GM23338 (cell line): ENCODE measurements around the gene RAD21L1. TPM values are rescaled to one million over a fixed set of nuclear protein-coding genes. Genes with fewer than 3 reads are reported as not detected.

Experiments used
- ATAC-seq: fragments of 200-7000 bp; cut with Tn5 transposase; 3 replicates; pipeline ENCODE4 v1.9.1; 2020
- DNase-seq: peaks from one replicate; pipeline ENCODE4 v3.0.0-alpha.2; 2015; ENCODE audit warnings: low spot score
- H2AFZ ChIP-seq: fragments of 200-600 bp; sonication (generic); 2 replicates; pipeline ENCODE4 v1.8.0; 2016; ENCODE audit warnings: antibody characterized with exemption, mild to moderate bottlenecking, moderate library complexity
- H3F3A ChIP-seq: fragments of 200-600 bp; sonication (generic); replicated peaks from 2 replicates; pipeline ENCODE4 v1.8.0; 2017; ENCODE audit warnings: antibody characterized with exemption, mixed run types, low read depth
- H3K27ac ChIP-seq: fragments of 200-600 bp; sonication (generic); 2 replicates; pipeline ENCODE4 v1.6.1; 2016; ENCODE audit warnings: low read depth
- H3K27me3 ChIP-seq: fragments of 200-600 bp; sonication (generic); 2 replicates; pipeline ENCODE4 v1.8.0; 2016; ENCODE audit warnings: mild to moderate bottlenecking, mixed run types, moderate library complexity; ENCODE audit not compliant: insufficient read depth
- H3K36me3 ChIP-seq: fragments of 200-600 bp; sonication (generic); 2 replicates; pipeline ENCODE4 v1.8.0; 2016; ENCODE audit warnings: mild to moderate bottlenecking; ENCODE audit not compliant: insufficient read depth
- H3K4me1 ChIP-seq: fragments of 200-600 bp; sonication (generic); 2 replicates; pipeline ENCODE4 v1.8.0; 2016; ENCODE audit warnings: mild to moderate bottlenecking, moderate library complexity; ENCODE audit not compliant: insufficient read depth
- H3K4me2 ChIP-seq: fragments of 200-600 bp; sonication (generic); 2 replicates; pipeline ENCODE4 v1.7.1; 2017; ENCODE audit warnings: mixed run types
- H3K4me3 ChIP-seq: fragments of 200-600 bp; sonication (generic); 2 replicates; pipeline ENCODE4 v1.6.1; 2016; ENCODE audit warnings: mixed run types
- H3K79me2 ChIP-seq: fragments of 200-600 bp; sonication (generic); replicated peaks from 2 replicates; pipeline ENCODE4 v1.8.0; 2017; ENCODE audit warnings: mild to moderate bottlenecking; ENCODE audit not compliant: insufficient read depth
- H3K9me2 ChIP-seq: fragments of 200-600 bp; sonication (generic); 2 replicates; pipeline ENCODE4 v1.8.0; 2017; ENCODE audit not compliant: insufficient read depth
- H4K20me1 ChIP-seq: fragments of 200-600 bp; sonication (generic); replicated peaks from 2 replicates; pipeline ENCODE4 v1.8.0; 2017; ENCODE audit warnings: mild to moderate bottlenecking; ENCODE audit not compliant: insufficient read depth
- H3K27ac Mint-ChIP-seq: 2 replicates; pipeline ENCODE4 v1.8.0; 2020; ENCODE audit warnings: inconsistent platforms, mild to moderate bottlenecking, moderate library complexity, mixed read lengths
- H3K27me3 Mint-ChIP-seq: 3 replicates; pipeline ENCODE4 v1.8.0; 2022; ENCODE audit warnings: low read depth, mild to moderate bottlenecking, moderate library complexity, mixed read lengths, inconsistent platforms; ENCODE audit not compliant: insufficient read depth, poor library complexity
- H3K36me3 Mint-ChIP-seq: 3 replicates; pipeline ENCODE4 v1.8.0; 2021; ENCODE audit warnings: low read depth, mild to moderate bottlenecking, inconsistent platforms, moderate library complexity, mixed read lengths
- H3K4me1 Mint-ChIP-seq: 3 replicates; pipeline ENCODE4 v1.8.0; 2020; ENCODE audit warnings: mild to moderate bottlenecking, inconsistent platforms, mixed read lengths
- H3K4me3 Mint-ChIP-seq: 3 replicates; pipeline ENCODE4 v1.8.0; 2021; ENCODE audit warnings: moderate library complexity, mild to moderate bottlenecking, inconsistent platforms, mixed read lengths
- H3K9me3 Mint-ChIP-seq: 3 replicates; pipeline ENCODE4 v1.8.0; 2020; ENCODE audit warnings: moderate library complexity, mild to moderate bottlenecking, inconsistent platforms, mixed read lengths
- CREB1 ChIP-seq: fragments of 250-450 bp; sonication (Bioruptor Pico); IDR thresholded peaks from 2 replicates; pipeline ENCODE4 v1.5.0; 2020; ENCODE audit warnings: low read depth, mild to moderate bottlenecking, moderate library complexity
- CTCF ChIP-seq, 2 experiments: fragments of 200-600 bp in 1 of 2; sonication (generic) in 1 of 2; conservative IDR thresholded peaks; 2 replicates each; pipeline versions ENCODE4 v1.5.1 to v1.6.1; 2016 to 2017; ENCODE audit warnings: antibody characterized with exemption in 2 of 2, low read depth in 2 of 2, mild to moderate bottlenecking in 2 of 2, moderate library complexity in 1 of 2
- ETS1 ChIP-seq: IDR thresholded peaks from 2 replicates; pipeline ENCODE4 v1.6.1; 2016; ENCODE audit warnings: antibody characterized with exemption
- EZH2 ChIP-seq: fragments of 200-600 bp; sonication (generic); IDR thresholded peaks from one replicate; pipeline ENCODE4 v1.8.0; 2017; ENCODE audit warnings: antibody characterized with exemption, mild to moderate bottlenecking, low read depth; ENCODE audit not compliant: unreplicated experiment
- EZH2phosphoT487 ChIP-seq: fragments of 200-600 bp; sonication (generic); IDR thresholded peaks from one replicate; pipeline ENCODE4 v1.8.1; 2018; ENCODE audit warnings: antibody characterized with exemption; ENCODE audit not compliant: unreplicated experiment
- JUNB ChIP-seq: IDR thresholded peaks from one replicate; pipeline ENCODE4 v1.6.1; 2016; ENCODE audit warnings: antibody characterized with exemption; ENCODE audit not compliant: unreplicated experiment
- NANOG ChIP-seq: IDR thresholded peaks from 2 replicates; pipeline ENCODE4 v1.6.1; 2016; ENCODE audit warnings: antibody characterized with exemption, borderline replicate concordance
- POLR2AphosphoS5 ChIP-seq: IDR thresholded peaks from 2 replicates; pipeline ENCODE4 v1.6.1; 2016; ENCODE audit warnings: antibody characterized with exemption, low read depth
- REST ChIP-seq: IDR thresholded peaks from one replicate; pipeline ENCODE4 v1.6.1; 2018; ENCODE audit warnings: antibody characterized with exemption; ENCODE audit not compliant: unreplicated experiment
- STAT1 ChIP-seq: IDR thresholded peaks from one replicate; pipeline ENCODE4 v1.6.1; 2016; ENCODE audit warnings: antibody characterized with exemption; ENCODE audit not compliant: unreplicated experiment
- ZNF114 ChIP-seq: fragments of 250-450 bp; sonication (Bioruptor Pico); IDR thresholded peaks from 2 replicates; pipeline ENCODE4 v1.5.0; 2020; ENCODE audit warnings: mild to moderate bottlenecking, moderate library complexity
- ZNF331 ChIP-seq: fragments of 250-450 bp; sonication (Bioruptor Pico); IDR thresholded peaks from 2 replicates; pipeline ENCODE4 v1.5.0; 2020; ENCODE audit warnings: low read depth, mild to moderate bottlenecking, moderate library complexity
- ZNF462 ChIP-seq: fragments of 250-450 bp; sonication (Bioruptor Pico); IDR thresholded peaks from 2 replicates; pipeline ENCODE4 v1.5.0; 2020; ENCODE audit warnings: mild to moderate bottlenecking, moderate library complexity
- polyA plus RNA-seq: library from polyadenylated mRNA; unstranded; fragments of >200 nt; fragmentation: Nextera tagmentation; extraction: Ambion mirVana; gene quantifications from 2 replicates; pipeline ENCODE4 v1.2.1, GENCODE V29; 2016
- total RNA-seq: library from RNA; depleted of rRNA; stranded (reverse); fragments of >200 nt; shearing (Covaris generic); gene quantifications from 2 replicates; pipeline ENCODE4 v1.2.3, GENCODE V29; 2014

The RAD21L1 gene
- total and polyA plus RNA-seq, 2 experiments from 2014 or later, result 0.10 to 0.95 TPM

- peaks cover 38% of the 10 kb centered on the region for H3K27me3 ChIP-seq
- H3K36me3 ChIP-seq, result no peaks in the 10 kb centered on the region
- Mint-ChIP-seq H3K9me3 (peaks cover 5% of the 10 kb centered on the region; the same call in 1 of the 3 replicates), H3K27me3 (peaks cover 23% of the 10 kb centered on the region), H3K36me3 (no peaks in the 10 kb centered on the region), H3K4me3 (no peak overlapping the region), H3K4me1 (peaks cover 22% of the 10 kb centered on the region), H3K27ac (no peak overlapping the region)
- no peak for ATAC-seq
- DNase-seq, result peak; percentile 61
- TF ChIP-seq EZH2, result no peak
- no peak for TF ChIP-seq CREB1 (CRISPR knock-in tag)
- TF ChIP-seq EZH2phosphoT487, result no peak
- no peak for TF ChIP-seq JUNB
- no peak for TF ChIP-seq ETS1
- no peak for TF ChIP-seq ZNF114 (CRISPR knock-in tag)
- no peak for TF ChIP-seq ZNF462 (CRISPR knock-in tag)
- TF ChIP-seq ZNF331 (CRISPR knock-in tag), result no peak
- no peak for TF ChIP-seq STAT1
- TF ChIP-seq REST, result no peak
- TF ChIP-seq NANOG, result no peak
- no peak for TF ChIP-seq POLR2AphosphoS5
- no peak for TF ChIP-seq CTCF (conservative IDR thresholded peaks at IDR 0.05; ENCODE audit: low read depth in 2 of 2)
- H3K4me1 ChIP-seq, result peaks cover 18% of the 10 kb centered on the region
- H4K20me1 ChIP-seq, result no peaks in the 10 kb centered on the region; the same call in 1 of the 2 replicates
- no peak overlapping the region for H2AFZ ChIP-seq
- no peaks in the 10 kb centered on the region for H3K79me2 ChIP-seq
- H3K27ac ChIP-seq, result no peak overlapping the region
- no peak overlapping the region; the same call in 1 of the 2 replicates for H3K4me3 ChIP-seq
- H3K4me2 ChIP-seq, result peak overlapping the region; percentile 73; the same call in 1 of the 2 replicates
- 0 out of 2 replicates have a peak, but pooled peaks cover 5% of the 10 kb centered on the region for H3F3A ChIP-seq
- no peaks in the 10 kb centered on the region for H3K9me2 ChIP-seq
Observed at GRCh38 chr20:1187605-1188171, 38.2 kb upstream of the RAD21L1 start.
